Psoas muscle (tissue), 8 donors: ENCODE data around the gene DNAJA2. TPM values are rescaled to one million over a fixed set of nuclear protein-coding genes. Genes with fewer than 3 reads are reported as not detected.

Experiments
- ATAC-seq, 4 donors: fragments of 200-7000 bp; cut with Tn5 transposase; one replicate each; pipeline ENCODE4 v1.9.1; 2020; ENCODE audit warnings: moderate library complexity in 3 of 4, mild to moderate bottlenecking in 2 of 4
- DNase-seq, 2 donors: peaks; one replicate each; pipeline ENCODE4 v3.0.0-alpha.2; 2020
- H3K27ac ChIP-seq: fragments of 200-600 bp; one replicate; pipeline ENCODE4 v1.8.0; 2022
- H3K27me3 ChIP-seq, 3 donors: fragments of 200-600 bp in 1 of 3; one replicate each; pipeline versions ENCODE4 v1.6.1 to v1.8.0; 2013 to 2022; ENCODE audit warnings: low read length in 2 of 3, mild to moderate bottlenecking in 2 of 3, moderate library complexity in 1 of 3; ENCODE audit not compliant: insufficient read depth in 3 of 3
- H3K36me3 ChIP-seq, 2 donors: fragments of 200-600 bp in 1 of 2; one replicate each; pipeline versions ENCODE4 v1.6.1 to v1.8.0; 2013 to 2022; ENCODE audit warnings: low read depth in 1 of 2, mild to moderate bottlenecking in 1 of 2, moderate library complexity in 1 of 2; ENCODE audit not compliant: insufficient read depth in 1 of 2
- H3K4me1 ChIP-seq: fragments of 200-600 bp; one replicate; pipeline ENCODE4 v1.8.0; 2022
- H3K4me3 ChIP-seq: fragments of 200-600 bp; one replicate; pipeline ENCODE4 v1.8.0; 2022; ENCODE audit warnings: mild to moderate bottlenecking
- H3K9me3 ChIP-seq: fragments of 200-600 bp; one replicate; pipeline ENCODE4 v1.8.0; 2022
- CTCF ChIP-seq: fragments of 200-600 bp; IDR thresholded peaks from one replicate; pipeline ENCODE4 v1.8.0; 2022; ENCODE audit warnings: antibody characterized with exemption
- WGBS, 3 donors: extraction: QIAGEN DNeasy Blood & Tissue Kit; methylation state at CpG; one replicate each; pipeline versions ENCODE4 v1.1.6 to v1.1.7; 2013; 5-methylcytosine and 5-hydroxymethylcytosine counted together
- intact Hi-C, 2 donors: fragments of 100-400 bp; cut with DNase I; formaldehyde crosslinking; loops; one replicate each; pipeline versions ENCODE4 v1.11.0 to v1.14.2; 2022
- long read RNA-seq, 2 donors: library from polyadenylated mRNA; unstranded; transcript quantifications; one replicate each; pipeline ENCODE4 v2.0.0, GENCODE V29; 2021
- polyA plus RNA-seq, 3 donors: library from polyadenylated mRNA; stranded (reverse); fragments of 200-250 nt; gene quantifications; one replicate each; pipeline ENCODE4 v1.2.3, GENCODE V29; 2013
- total RNA-seq, 4 donors: library from RNA; stranded (reverse); fragmentation: NEBNext Ultra II Directional in 2 of 4; extraction: Animal tissue kit (Norgen Biotek cat#: 25700) in 2 of 4; gene quantifications; one replicate each; pipeline versions ENCODE4 v1.2.1 to v1.2.4, GENCODE V29; 2021 to 2023
- donor health status: healthy with polysubstance abuse.
- donor health status: DM: no; HTN: no; CAD: no; lungs with moderate emphysema.
- donor health status: Bipolar disorder and iron deficiency.
- donor health status: healthy.
- donor health status: DM: yes; HTN: yes; CAD: no.
- donor health status: DM: no; HTN: no; CAD: no.
- donor health status: DM: no; HTN: no; CAD: no.
- donor health status: DM: yes; HTN: yes; CAD: no.

The DNAJA2 gene
- 10 to 100 TPM; 64.3 to 96.4 (median 84.7) TPM for total RNA-seq
- polyA plus RNA-seq, result 10 to 100 TPM; 68.7 to 78.5 (median 69.3) TPM
- long read RNA-seq, donor 1, transcript DNAJA2-201 (9 exons, 3,122 nt), result major isoform, 142 of 148 reads
- long read RNA-seq, donor 1, partial matches to known transcripts, result 4 of 148 reads
- long read RNA-seq, donor 1, other reads (novel, unspliced or antisense), result 2 of 148 reads
- long read RNA-seq, donor 2, transcript DNAJA2-201 (9 exons, 3,122 nt), result major isoform, 350 of 368 reads
- long read RNA-seq, donor 2, partial matches to known transcripts, result 9 of 368 reads
- long read RNA-seq, donor 2, other reads (novel, unspliced or antisense), result 7 of 368 reads

GRCh38 chr16:46973207-46973995 lies at the start of gene DNAJA2:
Gene DNAJA2, minus strand, starts transcription at chr16:46973674. Its CDS starts 102 bp downstream, at chr16:46973572.
- peaks cover 49% of the 10 kb centered on the region for H3K4me1 ChIP-seq

GRCh38 chr16:47019568-47019967 lies 46.1 kb upstream of the DNAJA2 start:
- H3K27me3 ChIP-seq, result no peaks in the 10 kb centered on the region
- H3K27ac ChIP-seq, result no peak overlapping the region
- H3K4me1 ChIP-seq, result no peaks in the 10 kb centered on the region
- no peaks in the 10 kb centered on the region for H3K36me3 ChIP-seq
- TF ChIP-seq CTCF, result no peak
- ATAC-seq, result no peak
- 74 to 84% (median 79%) methylated on average over 2 of the region's 2 CpGs for WGBS, 3 donors
- no peak overlapping the region for H3K4me3 ChIP-seq
- no peak for DNase-seq
- no peaks in the 10 kb centered on the region for H3K9me3 ChIP-seq
- intact Hi-C loops, result no loop called here

More at GRCh38 chr16:46973207-46973995, at the start of gene DNAJA2:
- H3K27me3 ChIP-seq, result no peaks in the 10 kb centered on the region
- H3K36me3 ChIP-seq, result peaks cover 3 to 31% of the 10 kb centered on the region in 2 donors
- peak within 1 kb of the TSS; percentile 98 for H3K27ac ChIP-seq
- WGBS, 3 donors, result 0% methylated on average over 56 to 86 of the region's 86 CpGs
- DNase-seq (peak; percentile 93 to 96), ATAC-seq (peak; percentile 98 to 99 (median 98))
- peak; percentile 8 for TF ChIP-seq CTCF
- intact Hi-C loops, result no loop called here
- peak within 1 kb of the TSS; percentile 82 for H3K4me3 ChIP-seq
- no peaks in the 10 kb centered on the region for H3K9me3 ChIP-seq

GRCh38 chr16:47018223-47018891 lies 44.9 kb upstream of the DNAJA2 start:
- Histone ChIP-seq H3K27me3 (no peaks in the 10 kb centered on the region), H3K4me1 (no peaks in the 10 kb centered on the region), H3K9me3 (no peaks in the 10 kb centered on the region), H3K4me3 (no peak overlapping the region), H3K36me3 (no peaks in the 10 kb centered on the region), H3K27ac (no peak overlapping the region)
- DNase-seq, result no peak
- intact Hi-C loops, result no loop called here
- peak; percentile 58 to 85 (median 68) for ATAC-seq
- 48 to 52% (median 52%) methylated on average over 14 of the region's 14 CpGs for WGBS, 3 donors
- TF ChIP-seq CTCF, result peak; percentile 36

GRCh38 chr16:47017636-47018035 lies 44.2 kb upstream of the DNAJA2 start:
- no peak overlapping the region for H3K4me3 ChIP-seq
- no peaks in the 10 kb centered on the region for H3K27me3 ChIP-seq
- no peak for TF ChIP-seq CTCF
- intact Hi-C loops, result no loop called here
- H3K9me3 ChIP-seq, result no peaks in the 10 kb centered on the region
- H3K4me1 ChIP-seq, result no peaks in the 10 kb centered on the region
- ATAC-seq (no peak), DNase-seq (no peak)
- 88 to 93% (median 89%) methylated on average over 5 of the region's 5 CpGs for WGBS, 3 donors
- H3K36me3 ChIP-seq, result no peaks in the 10 kb centered on the region
- H3K27ac ChIP-seq, result no peak overlapping the region
